NCI-H774 (cell line): ENCODE measurements around the gene NOXA1.
"Not testable (repeated sequence)": the region's sequence is repeated elsewhere in the genome, so short reads cannot be mapped to it uniquely, and the experiment has no call there.

Experiments
- DNase-seq: peaks from one replicate; lab custom pipeline; 2025; lab: John Stamatoyannopoulos, UW

Gene NOXA1

GRCh38 chr9:137439158-137439714, 16.0 kb downstream of the NOXA1 start:
- no peak for DNase-seq

- DNase-seq: peak; percentile 97
These were observed 18.2 kb downstream of the NOXA1 start, which contains the start of gene ENTPD8 for GRCh38 chr9:137441289-137441934. TSS of gene ENTPD8 (minus strand) at chr9:137441357. CDS start at chr9:137438285, 3,072 bp downstream.

- DNase-seq: no peak
These were observed 18.7 kb downstream of the NOXA1 start for GRCh38 chr9:137441935-137442321.

- no peak for DNase-seq
These were observed 21.1 kb downstream of the NOXA1 start for GRCh38 chr9:137444106-137444790.

GRCh38 chr9:137445275-137445807, 22.1 kb downstream of the NOXA1 start:
- DNase-seq: peak; percentile 78

GRCh38 chr9:137445930-137446431, 22.8 kb downstream of the NOXA1 start:
- DNase-seq: no peak

- no peak for DNase-seq
These were observed 23.8 kb downstream of the NOXA1 start for GRCh38 chr9:137446851-137447471.

- no peak for DNase-seq
These were observed 24.8 kb downstream of the NOXA1 start for GRCh38 chr9:137447722-137448601.

- no peak for DNase-seq
These were observed 25.4 kb downstream of the NOXA1 start for GRCh38 chr9:137448602-137448962.

- DNase-seq: no peak
These were observed 26.1 kb downstream of the NOXA1 start for GRCh38 chr9:137449081-137449844.

GRCh38 chr9:137449931-137450538, 26.8 kb downstream of the NOXA1 start:
- DNase-seq: no peak

- DNase-seq: not testable (repeated sequence)
These were observed 27.5 kb downstream of the NOXA1 start for GRCh38 chr9:137450539-137451222.

- not testable (repeated sequence) for DNase-seq
These were observed 28.2 kb downstream of the NOXA1 start for GRCh38 chr9:137451264-137452005.

- DNase-seq: no peak
These were observed 29.0 kb downstream of the NOXA1 start for GRCh38 chr9:137452006-137452760.

- DNase-seq: no peak
These were observed 29.8 kb downstream of the NOXA1 start for GRCh38 chr9:137452761-137453642.

- no peak for DNase-seq
These were observed 30.5 kb downstream of the NOXA1 start for GRCh38 chr9:137453643-137454081.

- no peak for DNase-seq
These were observed 31.0 kb downstream of the NOXA1 start for GRCh38 chr9:137454145-137454596.
